Astrocyte of the cerebellum (primary cell): Measurements from ENCODE around the gene GRIK2.

Experiments used
- DNase-seq: peaks from one replicate; pipeline ENCODE4 v3.0.0-alpha.2; 2011; ENCODE audit warnings: low read depth
- H3K4me3 ChIP-seq: 2 replicates; pipeline ENCODE4 v1.5.1; 2011; ENCODE audit warnings: mild to moderate bottlenecking, low read depth, low read length, moderate library complexity
- in situ Hi-C: cut with HindIII; loops from 2 replicates; pipeline ENCODE4 v1.10.0; 2017; ENCODE audit warnings: low sequenced_read_pairs
- TF ChIP-seq, protein P1 (sequence below): IDR thresholded peaks from 2 replicates; pipeline ENCODE4 v1.5.1; 2012; ENCODE audit warnings: low read length, low read depth, moderate library complexity, mild to moderate bottlenecking; ENCODE audit errors: missing control alignments

The GRIK2 gene

GRCh38 chr6:102022803-102023202 lies 629.3 kb downstream of the GRIK2 start:
- DNase-seq = no peak
- no peak overlapping the region for H3K4me3 ChIP-seq
- TF ChIP-seq, protein P1, sequence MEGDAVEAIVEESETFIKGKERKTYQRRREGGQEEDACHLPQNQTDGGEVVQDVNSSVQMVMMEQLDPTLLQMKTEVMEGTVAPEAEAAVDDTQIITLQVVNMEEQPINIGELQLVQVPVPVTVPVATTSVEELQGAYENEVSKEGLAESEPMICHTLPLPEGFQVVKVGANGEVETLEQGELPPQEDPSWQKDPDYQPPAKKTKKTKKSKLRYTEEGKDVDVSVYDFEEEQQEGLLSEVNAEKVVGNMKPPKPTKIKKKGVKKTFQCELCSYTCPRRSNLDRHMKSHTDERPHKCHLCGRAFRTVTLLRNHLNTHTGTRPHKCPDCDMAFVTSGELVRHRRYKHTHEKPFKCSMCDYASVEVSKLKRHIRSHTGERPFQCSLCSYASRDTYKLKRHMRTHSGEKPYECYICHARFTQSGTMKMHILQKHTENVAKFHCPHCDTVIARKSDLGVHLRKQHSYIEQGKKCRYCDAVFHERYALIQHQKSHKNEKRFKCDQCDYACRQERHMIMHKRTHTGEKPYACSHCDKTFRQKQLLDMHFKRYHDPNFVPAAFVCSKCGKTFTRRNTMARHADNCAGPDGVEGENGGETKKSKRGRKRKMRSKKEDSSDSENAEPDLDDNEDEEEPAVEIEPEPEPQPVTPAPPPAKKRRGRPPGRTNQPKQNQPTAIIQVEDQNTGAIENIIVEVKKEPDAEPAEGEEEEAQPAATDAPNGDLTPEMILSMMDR = no peak
- in situ Hi-C loops = no loop called here

DNA sequence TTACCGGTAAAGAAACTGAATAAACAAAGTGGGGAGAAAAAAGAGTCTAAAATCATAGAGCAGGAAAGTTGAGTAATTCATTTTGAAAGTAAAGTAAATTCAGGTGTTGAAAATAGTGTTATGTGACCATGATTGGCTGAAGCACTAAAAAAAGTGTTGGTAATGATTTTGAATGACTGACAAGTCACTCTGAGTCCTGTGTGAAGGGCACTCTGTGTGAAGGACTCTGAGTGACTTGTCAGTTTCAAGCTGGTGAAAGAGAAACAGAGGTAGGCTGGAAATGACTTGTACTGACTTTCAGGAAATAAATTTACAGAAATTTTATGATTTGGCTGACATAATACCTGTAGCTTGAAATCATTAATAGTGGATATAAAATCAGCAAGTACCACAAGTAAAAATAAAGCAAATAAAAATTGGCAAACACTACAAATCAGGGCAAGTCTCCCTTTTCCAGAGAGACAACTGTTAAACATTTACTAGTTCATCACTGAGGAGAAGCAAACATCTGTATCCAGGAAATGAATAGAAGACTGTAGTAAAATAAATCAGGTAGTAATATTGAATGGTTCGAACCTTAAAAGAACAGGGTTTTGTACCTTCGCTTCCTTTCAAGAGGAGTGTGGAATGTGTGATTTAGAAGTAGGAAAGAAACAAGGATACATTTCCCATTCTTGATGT lies 630.6 kb downstream of the GRIK2 start:
- TF ChIP-seq, protein P1 = no peak
- in situ Hi-C loops = no loop called here
- DNase-seq = no peak
- no peak overlapping the region for H3K4me3 ChIP-seq

GRCh38 chr6:102026649-102027048 lies 633.1 kb downstream of the GRIK2 start:
- TF ChIP-seq, protein P1 = no peak
- DNase-seq = no peak
- in situ Hi-C loops = no loop called here
- H3K4me3 ChIP-seq = no peak overlapping the region

GRCh38 chr6:102028176-102028575 lies 634.7 kb downstream of the GRIK2 start:
- in situ Hi-C loops = no loop called here
- TF ChIP-seq, protein P1 = no peak
- DNase-seq = no peak
- no peak overlapping the region for H3K4me3 ChIP-seq

GRCh38 chr6:102038964-102039363 lies 645.5 kb downstream of the GRIK2 start:
- H3K4me3 ChIP-seq = no peak overlapping the region
- no peak for DNase-seq
- in situ Hi-C loops = no loop called here
- TF ChIP-seq, protein P1 = no peak

- in situ Hi-C loops = no loop called here
- TF ChIP-seq, protein P1 = no peak
- no peak for DNase-seq
- H3K4me3 ChIP-seq = no peak overlapping the region
Measured at GRCh38 chr6:102039441-102039840, 645.9 kb downstream of the GRIK2 start.

DNA sequence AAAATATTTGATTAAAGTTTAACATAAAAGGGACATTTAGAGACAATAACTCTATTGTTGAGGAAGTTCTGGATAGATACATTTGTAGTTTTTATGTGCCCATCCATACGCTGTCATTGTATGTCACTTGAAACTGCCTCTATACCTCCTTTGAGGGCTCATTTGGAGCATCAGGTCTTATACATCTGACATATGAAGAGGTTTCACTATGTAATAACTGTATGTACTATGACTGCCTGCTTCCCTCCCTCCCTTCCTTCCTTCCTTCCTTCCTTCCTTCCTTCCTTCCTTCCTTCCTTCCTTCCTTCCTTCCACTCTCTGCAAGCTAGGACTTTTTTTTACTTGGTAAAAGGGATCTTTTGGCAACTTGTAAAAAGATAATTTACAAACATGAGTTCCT lies 657.5 kb downstream of the GRIK2 start:
- no peak for DNase-seq
- TF ChIP-seq, protein P1 = no peak
- in situ Hi-C loops = no loop called here
- H3K4me3 ChIP-seq = no peak overlapping the region
